GM18870 (cell line): ENCODE measurements around the gene SEPHS1.
"Not testable (repeated sequence)": the region's sequence is repeated elsewhere in the genome, so short reads cannot be mapped to it uniquely, and the experiment has no call there.

ENCODE experiments used
- ATAC-seq: cut with Tn5 transposase; IDR thresholded peaks from one replicate; pipeline ENCODE4 v1.9.1; 2021; ENCODE audit warnings: moderate library complexity; ENCODE audit not compliant: unreplicated experiment

Gene SEPHS1

DNA sequence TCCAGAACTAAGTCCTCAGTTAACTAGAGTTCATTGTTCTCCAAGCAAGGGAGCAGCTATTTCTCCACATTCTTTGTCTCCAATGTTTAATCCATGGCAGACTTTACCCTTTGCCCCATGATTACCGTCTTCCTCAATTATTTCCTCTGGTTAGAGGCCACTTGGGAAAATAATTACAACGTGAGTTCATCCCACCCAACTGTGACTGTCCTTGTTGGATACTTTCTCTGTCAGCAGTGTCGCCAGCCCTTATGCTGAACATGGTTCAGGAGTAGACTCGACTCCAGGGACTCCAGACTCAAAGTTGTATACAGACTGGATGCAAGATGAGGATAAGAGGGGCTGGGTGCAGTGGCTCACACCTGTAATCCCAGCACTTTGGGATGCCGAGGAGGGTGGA, 17.1 kb upstream of the SEPHS1 start:
- ATAC-seq: no peak

DNA sequence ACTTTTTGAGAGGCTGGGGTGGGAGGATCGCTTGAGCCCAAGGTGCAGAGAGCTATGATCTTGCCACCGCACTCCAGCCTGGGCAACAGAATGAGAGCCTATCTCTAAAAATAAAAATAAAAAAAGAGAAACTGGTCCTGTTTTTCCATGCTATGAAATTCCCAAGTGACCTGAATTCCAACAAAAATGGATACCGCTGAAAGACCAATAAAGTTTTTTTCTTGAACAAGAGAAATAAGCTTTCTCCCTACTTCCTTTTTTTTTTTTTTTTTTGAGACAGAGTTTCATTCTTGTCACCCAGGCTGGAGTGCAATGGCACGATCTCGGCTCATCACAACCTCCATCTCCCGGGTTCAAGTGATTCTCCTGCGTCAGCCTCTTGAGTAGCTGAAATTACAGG, 12.5 kb upstream of the SEPHS1 start:
- no peak for ATAC-seq

DNA sequence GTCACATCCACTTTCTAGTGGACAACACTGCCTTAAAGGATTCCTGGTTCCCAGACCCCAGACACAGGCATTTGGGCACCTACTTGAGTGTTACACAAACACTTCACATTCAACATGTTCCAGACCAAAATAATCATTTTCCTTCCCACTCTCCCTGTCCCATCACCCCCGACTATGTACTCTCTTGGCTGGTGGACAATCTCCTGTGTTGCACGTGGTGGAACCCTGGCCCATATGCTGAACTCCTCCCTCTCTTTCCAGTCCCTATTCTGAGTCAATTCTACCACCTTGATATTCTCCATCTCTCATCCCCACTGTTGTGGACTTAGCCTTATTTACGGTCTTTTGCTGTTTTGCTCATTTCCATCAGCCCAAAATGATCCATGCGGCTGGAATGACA, 8.3 kb upstream of the SEPHS1 start:
- ATAC-seq: no peak

DNA sequence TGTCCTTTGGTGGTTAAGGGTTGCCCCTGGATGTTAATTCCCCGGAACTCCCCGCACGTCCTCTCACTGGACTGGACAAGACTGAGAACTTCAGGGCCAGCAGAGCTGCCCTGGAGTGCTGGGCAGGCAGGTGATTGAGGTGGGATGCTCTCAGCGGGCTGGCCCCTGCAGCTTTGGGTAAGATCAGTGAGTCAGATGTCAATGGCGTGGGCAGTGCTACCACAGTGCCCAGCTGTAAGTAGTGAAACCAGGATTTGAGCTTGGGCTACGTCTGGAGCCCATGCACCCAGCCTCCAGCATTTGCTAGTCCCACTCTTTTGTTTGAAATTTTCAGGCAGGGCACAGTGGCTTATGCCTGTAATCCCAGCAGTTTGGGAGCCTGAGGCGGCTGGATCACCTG, 6.7 kb upstream of the SEPHS1 start:
- no peak for ATAC-seq

DNA sequence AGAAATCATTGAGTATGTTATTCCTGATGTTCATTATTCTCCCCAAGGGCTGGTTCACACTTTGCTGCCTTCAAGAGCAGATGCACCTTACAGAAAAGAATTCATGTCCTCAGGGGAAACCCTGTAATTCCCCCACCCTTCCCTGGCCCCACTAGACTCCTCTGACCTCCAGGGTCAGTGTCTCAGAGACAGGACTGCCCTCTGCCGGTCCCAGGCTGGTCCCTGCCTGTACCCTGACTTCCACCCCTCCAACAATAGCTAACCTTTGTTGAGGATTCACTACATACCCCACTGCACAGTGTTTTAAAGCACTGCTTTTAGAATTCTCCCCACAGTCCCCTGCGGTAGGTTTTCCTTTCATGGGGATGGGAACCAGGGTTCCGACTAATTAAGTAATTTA, 4.4 kb upstream of the SEPHS1 start:
- no peak for ATAC-seq

DNA sequence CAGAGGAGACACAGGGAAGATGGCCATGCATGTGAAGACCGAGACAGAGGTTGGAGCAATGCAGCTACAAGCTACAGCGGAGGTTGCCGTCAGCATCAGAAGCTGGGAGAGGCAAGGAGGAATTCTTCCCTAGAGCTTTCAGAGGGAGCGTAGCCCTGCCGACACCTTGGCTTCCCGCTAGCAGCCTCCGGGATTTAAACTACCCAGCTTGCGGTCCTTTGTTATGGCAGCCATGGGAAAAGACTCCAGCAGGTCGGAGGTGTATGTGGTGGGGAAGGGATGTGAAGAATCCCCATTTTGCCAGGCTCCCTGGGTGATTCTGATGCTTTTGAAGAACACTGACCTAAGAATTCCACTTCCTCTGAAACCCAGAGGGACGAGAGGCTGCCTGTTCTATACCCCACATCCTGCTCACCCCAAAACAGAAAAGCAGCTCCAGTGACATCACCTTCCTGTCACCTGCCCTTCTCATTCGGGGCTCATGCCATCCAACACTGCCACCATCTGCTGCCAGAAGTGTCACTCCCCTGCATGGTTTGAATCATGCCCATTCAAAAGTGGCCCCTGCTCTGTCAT, 3.3 kb upstream of the SEPHS1 start:
- no peak for ATAC-seq

DNA sequence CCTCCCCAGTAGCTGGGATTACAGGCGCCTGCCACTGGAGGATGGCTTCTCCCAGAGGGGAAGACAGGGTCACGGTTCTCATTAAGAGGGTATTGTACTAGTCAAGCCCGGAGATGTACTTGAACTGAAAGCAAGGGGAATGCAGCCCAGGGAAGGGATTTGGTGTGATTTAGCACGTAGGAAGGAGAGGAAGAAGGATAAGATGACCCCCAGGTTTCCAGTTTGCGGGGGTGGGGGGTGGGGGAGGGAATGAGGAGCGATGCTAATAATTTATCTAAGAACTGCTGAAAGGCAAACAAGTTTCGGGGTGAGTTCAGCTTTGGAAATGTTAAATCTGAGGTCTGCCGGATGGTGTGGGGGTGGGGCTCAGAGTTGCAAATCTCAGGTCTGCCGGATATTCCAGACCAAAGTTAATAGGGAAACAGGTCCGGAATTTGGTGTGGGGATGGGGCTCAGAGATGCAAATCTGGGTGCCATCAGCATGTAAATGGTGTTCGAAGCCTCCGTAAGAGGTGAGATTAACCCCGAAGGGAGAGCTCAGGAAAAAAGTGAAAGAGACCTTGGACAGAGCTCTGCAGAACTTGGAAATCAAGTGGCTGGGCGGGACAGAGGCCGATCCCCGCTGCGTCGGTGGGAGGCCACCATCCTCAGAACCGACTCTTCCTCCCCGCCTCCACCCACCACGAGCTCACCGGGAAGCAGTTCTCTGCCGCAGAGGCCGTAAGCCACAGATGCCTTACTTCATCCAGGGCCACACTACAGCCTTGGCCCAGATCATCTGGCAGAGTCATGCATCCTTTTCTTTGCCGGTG, 1.6 kb upstream of the SEPHS1 start:
- no peak for ATAC-seq

DNA sequence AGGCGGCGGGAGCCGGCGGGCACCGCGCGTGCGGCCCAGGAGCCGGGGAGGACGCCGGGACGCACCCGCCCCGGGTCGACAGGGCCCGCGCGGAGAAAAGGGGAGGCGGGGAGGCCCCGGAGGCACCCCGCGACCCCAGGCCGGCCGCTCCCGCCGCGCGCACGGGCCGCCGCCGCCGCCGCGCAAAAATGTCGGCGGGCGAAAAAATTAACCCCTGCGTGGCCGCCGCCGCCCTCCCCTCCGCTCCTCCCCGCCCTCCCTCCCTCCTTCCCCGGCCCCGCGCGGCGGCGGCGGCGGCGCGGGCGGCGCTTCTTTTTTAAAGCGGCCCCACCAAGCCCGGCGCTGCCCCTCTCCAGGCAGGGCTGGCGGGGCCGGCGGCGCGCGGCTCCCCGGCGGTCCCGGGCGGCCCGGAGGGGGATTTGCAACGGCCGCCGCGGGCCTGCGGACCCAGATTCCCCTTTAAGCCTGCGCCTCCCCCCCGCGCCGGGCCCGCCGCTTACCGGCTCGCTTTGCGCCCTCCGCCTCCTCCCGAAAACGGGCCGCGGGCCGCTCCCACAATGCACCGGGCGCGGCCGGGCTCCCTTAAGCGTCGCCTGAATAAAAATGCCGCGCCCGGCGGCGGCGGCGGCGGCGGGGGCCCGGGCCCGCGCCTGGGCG, 465 bp downstream of the SEPHS1 start:
- ATAC-seq: peak; percentile 27

DNA sequence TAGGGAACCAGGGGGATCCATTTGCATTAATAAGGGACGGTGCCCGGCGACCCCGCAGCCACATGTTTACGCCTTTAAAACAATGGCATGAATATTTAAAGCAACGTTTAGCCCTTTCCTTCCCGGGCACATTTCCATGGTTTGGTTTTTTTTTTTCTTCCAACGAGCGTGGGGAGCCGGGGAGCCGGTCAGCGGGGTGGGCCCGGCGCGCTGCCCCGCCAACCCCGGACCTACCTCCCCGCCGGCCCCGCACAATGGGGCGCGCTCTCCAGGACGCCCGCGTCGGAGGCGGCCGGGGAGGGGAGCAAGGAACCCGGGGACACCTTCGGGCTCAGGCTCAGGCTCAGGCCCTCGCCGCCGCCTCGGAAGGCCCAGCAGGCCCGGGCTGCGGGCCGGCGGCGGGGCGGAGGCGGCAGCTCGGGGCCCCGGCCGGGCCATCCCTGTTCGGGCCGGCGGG, 1.0 kb downstream of the SEPHS1 start:
- ATAC-seq: no peak

DNA sequence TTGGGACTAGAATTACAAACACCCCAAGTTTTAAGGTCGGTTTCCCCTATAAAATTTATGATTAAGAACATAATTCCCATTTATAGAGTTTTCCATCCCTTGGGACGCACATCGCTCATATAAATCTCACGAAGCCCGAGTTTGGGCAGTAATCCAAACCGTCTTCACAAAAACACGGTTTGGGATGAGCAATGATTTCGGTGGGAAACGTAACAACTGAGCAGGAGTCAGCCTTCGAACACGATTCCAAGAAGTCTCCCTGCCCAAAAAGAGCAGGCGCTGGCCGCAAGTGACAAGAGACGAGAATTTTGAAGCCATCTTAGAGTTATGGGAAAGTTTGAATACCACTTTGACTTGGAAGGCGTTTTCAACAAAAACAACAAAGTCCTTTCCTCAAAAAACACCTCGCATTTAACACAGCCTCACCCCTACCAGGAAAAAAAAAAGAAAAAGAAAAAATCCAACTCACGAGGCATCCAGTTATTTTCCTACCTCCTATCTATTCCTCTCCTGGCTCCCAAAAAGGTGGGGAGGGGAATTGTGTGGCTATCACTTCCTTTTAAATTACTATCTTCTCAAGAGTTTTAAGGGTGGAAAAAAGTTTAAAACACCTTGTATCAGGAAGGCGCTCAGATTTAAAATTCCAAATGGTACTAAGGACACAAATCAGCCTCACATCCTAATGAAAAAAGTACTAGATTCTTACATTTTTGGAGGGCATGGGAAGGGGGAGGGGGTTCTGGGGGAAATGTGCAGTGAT, 1.6 kb downstream of the SEPHS1 start:
- ATAC-seq: no peak

DNA sequence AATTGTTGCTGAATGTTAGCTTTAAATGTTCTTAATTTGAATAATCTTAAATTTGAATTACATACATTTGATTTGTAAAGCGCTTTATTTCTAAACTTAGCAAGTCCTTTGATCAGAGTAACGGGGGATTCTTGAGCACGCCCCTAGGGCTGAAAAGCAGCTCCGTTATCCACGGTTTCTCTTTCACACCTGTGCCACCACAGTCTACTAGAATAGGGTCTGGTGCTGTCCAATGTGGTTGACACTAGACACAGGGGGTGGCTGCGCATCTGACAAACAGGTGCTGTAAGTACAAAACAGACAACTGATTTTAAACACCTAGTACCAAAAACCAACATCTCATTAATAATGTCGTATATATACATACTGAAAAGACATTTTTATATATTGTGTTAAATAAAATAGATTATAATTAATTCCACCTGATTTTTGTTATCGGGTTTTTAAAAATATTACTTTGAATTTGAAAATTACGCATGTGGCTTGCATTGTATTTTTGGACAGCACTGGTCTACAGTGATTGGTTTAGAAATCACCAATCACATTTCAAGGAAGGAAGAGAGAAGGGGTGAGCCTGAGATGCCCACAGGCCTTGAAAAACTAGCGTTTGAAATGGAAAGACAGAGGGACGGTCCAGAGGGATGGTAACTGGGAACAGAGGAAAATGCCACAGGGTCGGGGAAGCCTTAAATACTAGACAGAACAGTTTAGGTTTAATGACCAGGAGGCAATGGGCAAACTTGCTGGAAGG, 7.3 kb downstream of the SEPHS1 start:
- ATAC-seq: peak; percentile 80

DNA sequence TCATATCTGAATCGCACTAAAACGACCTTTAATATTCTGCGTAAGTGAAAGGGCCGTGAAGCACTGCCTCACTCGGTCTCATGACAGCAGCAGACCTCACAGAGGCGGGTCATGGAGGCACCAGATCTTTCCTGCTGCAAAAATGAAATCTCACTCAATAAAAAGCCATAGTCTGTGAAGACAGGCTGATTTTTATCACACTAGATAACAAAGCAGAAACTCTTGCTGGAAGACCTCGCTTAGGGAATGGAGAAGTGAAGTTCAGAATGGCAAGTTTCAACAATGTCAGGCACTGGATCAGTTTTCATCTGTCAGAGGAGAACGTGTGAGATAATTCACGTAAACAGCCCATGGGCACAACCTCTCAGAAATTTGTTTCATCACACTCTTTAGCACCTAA, 8.0 kb downstream of the SEPHS1 start:
- no peak for ATAC-seq

DNA sequence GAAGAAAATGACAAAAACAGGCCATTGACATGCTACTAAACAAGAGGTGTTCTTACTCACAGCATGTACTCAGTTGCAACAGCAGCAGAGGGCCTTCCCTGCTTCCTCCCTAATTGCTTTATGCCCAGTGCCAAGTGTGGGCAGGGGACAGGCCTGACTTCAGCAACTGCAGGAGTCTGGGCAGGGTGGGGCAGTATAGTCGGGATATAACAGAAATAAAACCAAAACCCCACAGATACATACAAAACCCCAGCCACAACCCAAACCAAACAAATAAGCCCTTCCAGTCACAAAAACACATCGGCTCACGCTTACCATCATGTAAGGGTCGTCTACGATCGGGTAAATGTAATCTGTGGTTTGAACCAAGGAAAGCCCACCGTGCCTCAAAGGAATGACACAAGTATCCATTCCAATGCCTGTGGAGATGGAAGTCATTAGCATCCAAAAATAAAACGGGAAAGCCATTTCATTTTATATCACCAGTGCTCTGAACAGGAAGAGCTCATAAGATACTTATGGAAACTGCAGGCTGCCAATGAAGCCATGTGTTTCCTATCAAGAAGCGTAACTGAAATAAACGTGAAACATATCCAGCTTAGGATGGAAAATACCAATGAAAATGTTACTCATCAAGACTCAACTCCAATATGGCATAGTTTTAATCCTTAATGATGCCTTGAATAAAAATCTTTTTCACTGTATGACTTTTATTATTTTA, 9.5 kb downstream of the SEPHS1 start:
- no peak for ATAC-seq

DNA sequence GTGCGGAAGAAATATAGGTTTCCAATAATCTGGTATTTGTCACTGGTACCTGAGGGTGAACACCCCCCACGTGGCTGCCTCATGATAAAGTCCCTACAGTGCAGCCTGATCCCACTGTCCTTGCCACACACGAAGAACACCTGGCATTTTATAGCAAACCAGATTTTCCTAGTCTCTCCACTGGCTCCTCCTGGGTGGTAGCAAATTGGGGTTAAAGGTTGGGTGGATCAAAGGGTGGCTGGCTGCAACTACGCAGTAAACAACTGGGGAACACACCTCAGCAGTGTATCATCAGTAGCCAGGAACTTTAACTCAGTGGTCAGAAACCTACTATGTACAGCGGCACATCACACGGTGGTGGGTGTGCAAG, 10.3 kb downstream of the SEPHS1 start:
- no peak for ATAC-seq

DNA sequence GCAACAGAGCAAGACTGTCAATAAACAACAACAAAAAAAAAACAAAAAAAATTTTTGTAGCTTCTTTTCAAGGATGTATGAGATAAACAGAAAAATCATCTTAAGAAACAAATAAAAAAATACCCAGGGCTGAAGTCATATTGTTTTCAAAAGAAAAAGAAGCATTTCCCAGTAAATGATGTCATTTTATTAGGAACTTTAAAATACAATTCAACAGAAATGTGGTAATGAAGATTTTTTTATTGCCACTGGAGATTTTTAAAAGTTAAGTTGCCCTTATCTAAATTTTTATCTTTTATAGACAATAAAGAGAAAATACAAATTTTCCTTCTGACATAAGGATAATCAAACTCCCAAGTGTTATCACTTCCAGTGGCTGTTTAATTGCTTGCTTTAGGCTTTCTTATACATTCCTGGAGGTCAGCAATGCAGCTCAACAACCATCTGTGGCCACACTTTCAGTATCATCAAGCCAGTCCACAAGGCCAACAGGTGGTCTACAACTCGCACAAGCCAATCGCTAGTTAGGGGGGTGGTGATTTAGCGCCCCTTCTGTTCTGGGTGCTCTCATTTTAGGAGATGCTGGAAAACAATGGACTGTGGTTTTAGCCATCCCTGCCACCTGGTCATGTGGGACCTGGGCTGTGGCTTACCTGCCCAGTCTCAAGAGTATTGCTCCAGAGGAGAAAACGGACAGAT, 10.8 kb downstream of the SEPHS1 start:
- ATAC-seq: no peak

DNA sequence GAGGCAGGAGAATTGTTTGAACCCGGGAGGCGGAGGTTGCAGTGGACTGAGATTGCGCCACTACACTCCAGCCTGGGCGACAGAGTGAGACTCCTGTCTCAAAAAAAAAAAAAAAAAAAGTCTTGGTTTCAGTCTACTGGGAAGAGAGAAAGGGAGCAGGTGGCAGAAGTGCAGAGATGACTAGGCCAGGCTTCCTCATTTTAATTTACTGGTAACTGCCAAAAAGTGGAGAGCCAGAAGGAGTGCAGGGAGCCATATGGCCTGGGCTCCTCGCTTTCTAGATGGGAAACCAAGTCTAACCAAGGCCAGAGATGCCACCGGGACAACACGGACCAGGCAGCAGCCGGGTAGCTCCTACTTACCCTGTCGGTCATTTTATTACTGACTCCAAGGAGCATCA, 12.2 kb downstream of the SEPHS1 start:
- peak; percentile 64 for ATAC-seq

DNA sequence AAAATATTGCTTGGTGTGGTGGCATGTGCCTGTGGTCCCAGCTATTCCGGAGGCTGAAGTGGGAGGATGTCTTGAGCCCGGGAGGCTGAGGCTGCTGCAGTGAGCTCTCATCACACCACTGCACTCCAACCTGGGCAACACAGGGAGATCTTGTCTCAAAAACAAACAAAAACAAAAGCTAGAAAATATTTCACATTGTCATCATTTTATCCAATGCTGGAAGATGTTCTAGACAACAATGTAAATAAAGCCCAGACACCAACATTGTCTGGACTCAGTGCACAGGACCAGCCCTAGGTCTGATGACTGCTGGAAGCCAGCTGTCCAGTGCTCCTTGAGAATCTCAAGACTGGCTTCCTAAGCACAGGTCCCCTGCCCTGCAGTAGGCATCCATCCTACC, 13.5 kb downstream of the SEPHS1 start:
- no peak for ATAC-seq

DNA sequence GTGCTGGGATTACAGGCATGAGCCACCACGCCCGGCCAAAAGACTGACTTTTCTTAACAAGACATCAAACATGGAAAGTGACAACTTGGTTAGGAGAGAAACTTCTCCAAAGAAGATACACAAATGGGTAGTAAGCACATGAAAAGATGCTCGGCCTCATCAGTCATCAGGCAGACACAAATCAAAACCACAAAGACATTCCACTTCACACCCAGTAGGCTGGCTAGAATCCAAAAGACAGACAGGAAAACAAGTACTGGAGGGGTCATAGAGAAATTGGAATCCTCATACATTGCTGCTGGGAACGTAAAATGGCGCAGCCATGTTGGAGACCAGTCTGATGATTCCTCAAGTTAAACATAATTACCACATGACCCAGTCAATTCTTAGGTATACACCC, 16.4 kb downstream of the SEPHS1 start:
- no peak for ATAC-seq

DNA sequence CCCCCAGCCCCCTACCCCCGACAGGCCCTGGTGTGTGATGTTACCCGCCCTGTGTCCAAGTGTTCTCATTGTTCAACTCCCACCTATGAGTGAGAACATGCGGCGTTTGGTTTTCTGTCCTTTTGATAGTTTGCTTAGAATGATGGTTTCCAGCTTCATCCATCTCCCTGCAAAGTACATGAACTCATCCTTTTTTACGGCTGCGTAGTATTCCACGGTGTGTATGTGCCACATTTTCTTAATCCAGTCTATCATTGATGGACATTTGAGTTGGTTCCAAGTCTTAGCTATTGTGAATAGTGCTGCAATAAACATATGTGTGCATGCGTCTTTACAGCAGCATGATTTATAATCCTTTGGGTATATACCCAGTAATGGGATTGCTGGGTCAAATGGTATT, 17.1 kb downstream of the SEPHS1 start:
- not testable (repeated sequence) for ATAC-seq

DNA sequence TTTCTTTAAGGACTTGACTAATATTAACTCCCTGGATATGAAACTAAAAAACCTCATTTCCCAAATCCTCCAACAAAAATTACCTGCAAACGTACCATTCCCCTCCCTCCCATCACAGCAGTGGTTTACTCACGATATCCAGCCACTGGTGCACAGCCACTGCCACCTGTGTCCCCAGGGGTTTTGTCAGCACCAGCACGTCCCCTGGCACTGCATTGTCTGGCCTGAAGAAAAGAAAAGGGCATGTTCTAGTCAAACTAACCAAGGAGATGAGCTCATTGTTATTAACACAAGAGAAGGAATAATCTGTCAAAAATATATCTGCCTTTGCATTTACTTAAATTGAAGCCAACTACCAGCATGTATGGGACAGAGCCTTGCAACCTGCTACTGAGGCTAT, 18.5 kb downstream of the SEPHS1 start:
- ATAC-seq: no peak
